Endometrial microvascular endothelial cells (primary cell): Measurements from ENCODE around the gene PCDH9. TPM values are rescaled to one million over a fixed set of nuclear protein-coding genes. Genes with fewer than 3 reads are reported as not detected.

Source experiments
- in situ Hi-C: cut with HindIII; loops from 2 replicates; pipeline ENCODE4 v1.10.0; 2017; ENCODE audit warnings: low sequenced_read_pairs, low pct_unique_long_range_greater_than_20kb; ENCODE audit errors: inconsistent ontology term
- total RNA-seq: library from RNA; depleted of rRNA; stranded (reverse); fragments of >200 nt; gene quantifications from one replicate; pipeline ENCODE4 v1.2.3, GENCODE V29; 2015; ENCODE audit errors: inconsistent ontology term

PCDH9 gene
- total RNA-seq, 1 donor from 2014 or later = 1.0 TPM

GRCh38 chr13:66345518-66345810 lies 884.7 kb downstream of the PCDH9 start:
- in situ Hi-C loops = no loop called here

GRCh38 chr13:66344805-66345517 lies 885.2 kb downstream of the PCDH9 start:
- in situ Hi-C loops = no loop called here

- in situ Hi-C loops = no loop called here
Measured at GRCh38 chr13:66343224-66343828, 886.8 kb downstream of the PCDH9 start.

GRCh38 chr13:66341635-66342377 lies 888.3 kb downstream of the PCDH9 start:
- in situ Hi-C loops = no loop called here

GRCh38 chr13:66339214-66339613 lies 890.9 kb downstream of the PCDH9 start:
- in situ Hi-C loops = no loop called here

- in situ Hi-C loops = no loop called here
Measured at GRCh38 chr13:66338542-66338941, 891.6 kb downstream of the PCDH9 start.

- in situ Hi-C loops = no loop called here
Measured at GRCh38 chr13:66335626-66336025, 894.5 kb downstream of the PCDH9 start.

- in situ Hi-C loops = no loop called here
Measured at GRCh38 chr13:66329988-66330451, 900.1 kb downstream of the PCDH9 start.

GRCh38 chr13:66328476-66328875 lies 901.7 kb downstream of the PCDH9 start:
- in situ Hi-C loops = no loop called here

- in situ Hi-C loops = no loop called here
Measured at GRCh38 chr13:66323745-66324347, 906.3 kb downstream of the PCDH9 start.

GRCh38 chr13:66322936-66323335 lies 907.2 kb downstream of the PCDH9 start:
- in situ Hi-C loops = no loop called here

GRCh38 chr13:66322193-66322740 lies 907.9 kb downstream of the PCDH9 start:
- in situ Hi-C loops = no loop called here

- in situ Hi-C loops = no loop called here
Measured at GRCh38 chr13:66314911-66315310, 915.2 kb downstream of the PCDH9 start.

- in situ Hi-C loops = no loop called here
Measured at GRCh38 chr13:66313413-66313812, 916.7 kb downstream of the PCDH9 start.

GRCh38 chr13:66312312-66313087 lies 917.6 kb downstream of the PCDH9 start:
- in situ Hi-C loops = no loop called here

- in situ Hi-C loops = no loop called here
Measured at GRCh38 chr13:66305961-66306617, 924.0 kb downstream of the PCDH9 start.

GRCh38 chr13:66301482-66301881 lies 928.7 kb downstream of the PCDH9 start:
- in situ Hi-C loops = no loop called here

- in situ Hi-C loops = no loop called here
Measured at GRCh38 chr13:66301006-66301405, 929.1 kb downstream of the PCDH9 start.
